Stimulated activated CD4-positive, alpha-beta T cell treated with anti-CD3 and anti-CD28 coated beads, Interleukin-4, amount 100 ng/mL, for 48 hours (primary cell): Measurements from ENCODE around the gene RNF222.
"Not testable (repeated sequence)": the region's sequence is repeated elsewhere in the genome, so short reads cannot be mapped to it uniquely, and the experiment has no call there.

Source experiments
- DNase-seq, 2 donors: peaks; one replicate each; pipeline ENCODE4 v3.0.0-alpha.2; 2020; ENCODE audit warnings: low read depth in 2 of 2

RNF222 gene

DNA sequence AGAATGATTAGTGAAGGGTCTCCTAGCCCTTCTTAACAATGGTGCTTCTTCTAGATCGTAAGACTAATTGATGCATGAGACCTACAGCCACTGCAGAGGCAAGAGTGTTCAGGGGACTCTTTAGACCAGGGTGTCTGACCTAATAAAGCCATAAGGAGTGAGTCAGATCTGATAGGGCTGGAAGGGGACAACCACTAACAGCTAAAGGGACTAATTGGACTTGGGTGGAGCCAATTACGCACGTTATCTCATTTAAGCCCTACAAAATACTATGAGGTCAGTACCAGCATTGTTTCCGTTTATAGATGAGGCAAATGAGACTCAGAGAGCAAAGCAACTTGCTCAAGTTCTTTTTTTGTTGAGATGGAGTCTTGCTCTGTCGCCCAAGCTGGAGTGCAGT is 14.5 kb upstream of the RNF222 start:
- DNase-seq: no peak

DNA sequence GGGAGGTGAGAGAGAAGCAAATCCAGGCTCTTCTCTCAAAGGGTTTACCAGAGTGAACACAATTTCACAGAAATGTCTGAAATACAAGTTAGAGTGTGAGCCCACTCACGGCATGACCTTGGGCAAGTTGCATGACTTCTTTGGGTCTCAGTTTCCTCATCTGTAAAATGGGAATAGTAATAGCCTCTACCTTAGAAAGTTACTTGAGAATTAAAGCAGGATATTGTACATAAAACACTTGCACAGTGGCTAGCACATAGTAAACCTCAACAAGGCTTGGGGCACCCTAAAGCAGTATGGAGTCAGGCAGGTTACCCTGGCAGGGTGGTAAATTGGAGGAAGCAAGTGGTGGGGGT is 13.2 kb upstream of the RNF222 start:
- no peak for DNase-seq

DNA sequence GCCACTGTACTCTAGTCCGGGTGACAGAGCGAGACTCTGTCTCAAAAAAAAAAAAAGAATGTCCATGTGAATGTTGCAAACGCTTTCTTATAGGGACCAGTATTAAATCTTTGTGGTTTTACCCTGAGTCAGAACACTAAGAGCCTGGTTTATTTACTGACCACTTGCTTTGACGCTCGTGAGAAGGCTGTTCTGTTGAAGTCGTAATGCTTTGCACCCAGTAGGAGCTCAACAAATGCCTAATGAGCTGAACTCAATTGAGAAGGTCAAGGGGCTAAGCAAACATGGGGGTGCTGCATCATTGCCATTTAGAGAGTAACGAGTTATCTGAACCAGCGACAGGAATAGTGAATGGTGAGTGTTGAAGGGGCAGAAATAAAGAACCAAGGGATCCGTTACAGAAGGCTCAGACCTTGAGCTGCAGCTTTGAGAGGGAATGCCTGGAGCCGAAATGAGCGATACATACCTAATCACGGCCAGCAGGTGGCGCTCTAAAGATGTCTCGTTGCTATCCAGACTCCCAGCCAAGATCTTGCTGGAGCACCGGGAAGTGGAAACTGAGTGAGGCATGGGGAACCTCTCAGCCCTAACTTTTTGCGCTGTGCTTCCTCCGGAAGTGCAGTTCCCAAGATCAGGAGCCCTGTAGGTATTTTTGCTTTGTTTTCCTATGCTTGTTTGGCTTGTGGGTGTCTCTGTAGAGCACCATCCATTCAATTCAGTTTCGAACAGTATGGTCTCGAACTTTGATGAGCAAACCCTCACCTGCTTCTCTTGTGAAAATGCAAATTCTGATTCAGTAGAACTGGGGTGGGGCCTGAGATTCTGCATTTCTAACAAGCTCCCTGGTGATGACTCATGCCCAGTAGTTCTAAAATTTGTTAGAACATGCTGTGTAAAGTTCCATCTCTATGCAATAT is 12.6 kb upstream of the RNF222 start:
- peak; percentile 74 to 81 for DNase-seq

DNA sequence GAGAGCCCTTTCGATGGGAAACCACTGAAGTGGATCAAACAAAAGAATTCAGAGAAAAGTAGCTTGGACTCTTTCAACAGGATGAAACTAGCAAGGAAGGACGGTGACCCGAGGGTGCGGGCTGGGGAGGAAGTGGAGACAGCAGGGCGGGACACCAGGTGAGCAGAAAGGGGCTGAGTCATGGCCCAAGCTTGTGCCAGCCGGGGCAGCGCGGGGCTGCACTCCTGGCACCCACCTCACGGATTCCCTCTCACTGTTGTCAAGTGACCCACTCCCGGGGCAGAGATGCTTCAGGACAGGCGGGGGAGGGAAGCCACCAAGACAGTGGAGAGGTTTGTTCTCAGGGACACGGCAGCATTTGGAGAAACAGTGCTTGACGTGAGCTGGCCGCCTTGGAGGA is 10.7 kb upstream of the RNF222 start:
- DNase-seq: no peak

DNA sequence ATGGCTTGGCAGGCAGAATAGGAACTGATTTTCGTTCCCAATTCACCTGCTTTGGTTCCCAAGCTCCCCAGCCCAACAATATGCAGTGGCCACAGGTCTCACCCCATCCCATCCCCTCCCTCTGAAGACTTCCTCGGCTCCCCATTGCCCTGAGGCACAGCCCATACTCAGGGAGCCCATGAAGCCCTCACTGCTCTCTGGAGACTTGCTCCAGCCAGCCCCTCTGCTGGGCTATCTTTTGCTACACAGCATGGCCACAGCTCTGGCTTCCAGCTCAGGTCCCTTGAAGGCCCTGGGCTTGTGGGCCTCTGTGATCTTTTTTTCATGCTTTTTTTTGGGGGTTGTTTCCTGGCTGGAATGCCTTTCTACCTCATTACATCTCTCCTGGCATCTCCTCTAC is 8.5 kb upstream of the RNF222 start:
- no peak for DNase-seq

DNA sequence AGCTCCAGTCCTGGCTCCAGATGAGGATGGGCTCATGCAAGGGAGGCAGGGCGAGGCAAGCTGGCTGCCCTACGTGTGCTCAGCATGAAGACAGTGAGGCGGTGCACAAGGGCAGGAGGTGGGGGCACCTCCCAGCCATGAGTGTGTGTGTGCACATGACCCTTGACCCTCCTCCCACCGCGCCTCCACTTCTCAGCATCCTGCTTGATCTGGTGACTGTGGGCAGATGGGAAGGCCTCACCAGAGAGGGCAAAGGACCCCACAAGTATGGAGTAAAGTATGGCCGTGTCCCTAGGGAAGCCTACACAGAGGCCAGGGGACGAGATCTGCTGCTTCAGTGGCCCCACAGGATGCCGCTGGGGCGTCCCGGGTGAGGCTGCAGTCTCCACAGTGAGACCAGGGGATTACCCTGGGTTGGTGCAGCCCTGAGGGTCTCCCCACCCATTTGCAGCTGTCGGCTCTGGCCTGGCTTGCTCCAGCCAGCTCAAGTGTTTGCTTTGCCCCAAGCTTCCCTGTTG is 7.9 kb upstream of the RNF222 start:
- DNase-seq: no peak

DNA sequence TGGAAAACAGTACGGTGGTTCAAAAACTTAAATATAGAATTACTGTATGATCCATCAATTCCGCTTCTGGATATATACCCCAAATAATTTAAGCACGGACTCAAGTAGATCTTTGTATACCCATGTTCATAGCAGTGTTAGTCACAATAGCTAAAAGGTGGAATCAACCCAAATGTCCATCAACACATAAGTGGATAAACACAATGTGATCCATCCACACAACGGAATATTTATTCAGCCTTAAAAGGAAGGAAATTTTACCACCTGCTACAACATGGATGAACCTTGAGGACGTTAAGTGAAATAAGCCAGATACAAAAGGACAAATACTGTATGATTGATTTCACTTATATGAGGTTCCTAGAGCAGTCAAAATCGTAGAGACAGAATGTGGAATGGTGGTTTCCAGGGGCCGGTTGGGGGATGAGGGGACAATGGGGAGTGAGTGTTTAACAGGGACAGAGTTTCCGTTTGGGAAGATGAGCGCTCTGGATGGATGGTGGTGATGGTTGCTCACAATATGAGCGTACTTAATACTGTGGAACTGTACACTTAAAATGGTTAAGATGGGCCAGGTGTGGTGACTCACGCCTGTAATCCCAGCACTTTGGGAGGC is 5.4 kb upstream of the RNF222 start:
- no peak for DNase-seq

DNA sequence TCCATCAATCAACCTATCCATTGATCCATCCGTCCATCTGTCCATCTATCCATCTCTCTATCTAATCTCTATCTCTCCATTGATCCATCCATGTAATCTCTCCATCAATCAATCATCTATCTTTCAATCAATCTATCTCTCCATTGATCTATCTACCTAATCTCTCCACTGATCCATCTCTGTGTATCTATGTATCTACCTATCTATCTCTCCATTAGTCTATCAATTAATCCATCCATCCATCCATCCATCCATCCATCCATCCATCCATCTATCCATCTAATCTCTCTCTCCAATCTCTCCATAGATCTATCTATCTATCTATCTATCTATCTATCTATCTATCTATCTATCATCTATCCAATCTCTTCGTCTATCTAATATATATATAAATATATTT is 3.5 kb upstream of the RNF222 start:
- DNase-seq: no peak

DNA sequence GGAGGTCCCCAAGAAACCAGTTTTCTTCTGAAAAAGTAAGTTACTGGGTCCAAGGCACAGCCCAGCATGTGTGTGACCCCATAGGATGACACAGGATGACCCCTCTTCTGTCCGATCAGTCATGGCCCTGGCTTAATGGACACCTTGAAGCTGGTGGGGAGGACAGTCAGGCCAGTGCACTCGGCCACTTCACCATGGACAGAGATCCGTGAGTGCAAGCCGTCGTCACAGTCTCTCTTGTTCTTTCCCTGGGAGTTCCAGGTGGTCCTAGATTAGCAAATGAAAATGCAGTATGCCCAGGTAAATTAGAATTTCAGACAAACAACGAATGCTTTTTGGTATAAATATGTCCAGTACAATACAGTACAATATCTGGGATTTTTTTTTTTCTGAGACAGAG is 1.4 kb upstream of the RNF222 start:
- no peak for DNase-seq

DNA sequence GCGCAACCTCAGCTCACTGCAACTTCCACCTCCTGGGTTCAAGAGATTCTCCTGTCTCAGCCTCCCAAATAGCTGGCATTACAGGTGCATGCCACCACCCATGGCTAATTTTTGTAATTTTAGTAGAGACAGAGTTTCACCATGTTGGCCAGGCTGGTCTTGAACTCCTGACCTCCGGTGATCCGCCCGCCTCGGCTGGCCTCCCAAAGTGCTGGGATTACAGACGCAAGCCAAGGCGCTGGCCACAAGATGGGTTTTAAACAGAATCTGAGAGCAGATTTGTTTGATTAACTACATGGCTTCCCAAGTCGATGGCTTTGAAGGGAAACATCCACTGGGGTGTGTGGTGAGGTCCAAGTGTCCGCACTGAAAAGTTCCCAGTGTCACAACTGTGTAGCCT is 3.1 kb downstream of the RNF222 start:
- not testable (repeated sequence) for DNase-seq

DNA sequence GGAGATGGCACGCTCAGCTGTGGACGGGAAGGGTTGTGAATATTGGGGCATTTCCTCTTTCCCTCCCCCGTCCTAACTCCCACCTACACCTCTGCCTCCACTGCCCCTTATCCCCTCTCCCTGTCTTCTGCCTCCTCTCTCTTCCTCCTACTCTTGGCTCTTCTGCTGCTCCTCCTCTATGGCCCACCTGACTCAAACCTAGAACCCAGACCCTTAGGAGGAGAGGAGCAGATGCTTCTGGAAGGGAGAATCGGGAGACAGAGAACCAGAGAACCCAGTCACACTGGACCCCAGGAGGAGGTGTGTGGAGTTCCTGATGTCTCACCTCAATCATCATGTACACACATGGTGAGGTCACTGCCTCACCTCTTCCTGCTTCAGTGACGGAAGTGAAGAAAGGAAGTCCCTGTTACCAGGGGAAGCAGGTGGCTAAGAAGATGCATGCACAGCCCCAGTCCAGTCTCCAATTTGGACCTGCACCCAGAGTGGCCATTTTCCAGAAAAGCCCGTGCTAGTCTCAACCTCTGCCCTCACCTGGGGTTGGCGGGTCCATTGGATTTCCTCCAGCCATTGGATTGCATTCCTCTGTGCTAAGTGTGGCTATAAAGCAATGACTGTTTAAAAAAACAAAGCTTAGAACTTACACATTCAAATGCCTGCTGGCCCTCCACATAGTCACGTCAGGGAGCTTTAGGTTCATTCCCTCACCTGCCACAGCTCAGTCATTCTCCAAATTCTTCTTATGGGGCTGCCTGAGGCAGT is 4.0 kb downstream of the RNF222 start:
- DNase-seq: no peak

DNA sequence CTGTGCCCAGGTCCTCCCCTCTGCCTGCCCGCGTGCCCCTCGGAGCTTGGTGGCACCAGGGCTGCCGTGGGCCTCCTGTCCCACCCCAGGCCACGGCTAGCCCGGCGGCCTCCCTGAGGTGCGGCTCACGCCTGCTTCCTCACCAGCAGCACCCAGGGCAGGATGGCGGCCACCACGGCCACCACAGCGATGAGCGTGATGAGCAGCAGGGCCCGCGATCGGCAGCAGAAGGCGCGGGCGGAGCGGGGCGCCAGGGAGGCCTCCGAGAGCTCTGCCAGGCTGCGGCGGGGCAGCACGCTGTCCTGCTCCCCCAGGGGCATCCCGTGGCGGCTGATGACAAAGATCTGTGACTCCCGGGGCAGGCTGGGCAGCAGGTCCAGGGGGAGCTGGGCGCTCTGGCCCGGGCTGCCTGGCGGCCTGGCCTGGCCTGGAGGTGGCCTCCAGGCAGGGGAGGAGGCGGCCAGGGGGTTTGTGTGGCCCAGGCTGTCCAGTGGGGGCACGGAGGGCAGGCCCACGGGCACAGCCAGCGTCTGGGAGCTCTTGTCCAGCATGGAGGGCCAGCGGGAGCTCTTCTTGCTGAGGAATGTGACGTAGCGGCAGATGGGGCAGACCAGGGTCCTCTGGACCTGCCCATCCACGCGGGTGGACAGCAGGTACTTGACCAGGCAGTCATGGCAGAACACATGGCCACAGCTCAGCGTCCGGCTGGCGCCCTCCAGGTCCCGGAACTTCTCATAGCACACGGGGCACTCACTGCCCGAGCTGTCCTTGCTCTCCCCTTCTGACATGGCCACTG is 4.8 kb downstream of the RNF222 start:
- DNase-seq: no peak

DNA sequence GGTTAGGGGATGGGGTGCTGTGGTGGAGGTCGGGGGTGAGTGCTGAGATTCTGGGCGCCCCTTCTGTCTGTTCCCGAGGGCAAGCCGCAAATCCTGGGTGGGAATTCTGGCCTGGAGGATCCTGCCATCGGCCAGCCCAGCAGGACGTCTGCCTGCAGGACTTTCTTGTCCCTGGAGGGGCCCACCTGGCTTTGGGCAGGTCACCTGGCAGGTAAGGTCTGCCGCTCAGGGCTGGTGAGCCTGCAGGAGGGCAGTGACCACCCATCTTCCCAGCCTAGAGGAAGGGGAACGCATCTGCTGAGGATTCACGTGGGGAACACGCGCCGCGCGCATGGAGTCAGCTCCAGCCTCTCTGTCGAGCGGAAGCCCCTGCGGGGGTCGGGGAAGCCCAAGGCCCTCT is 5.4 kb downstream of the RNF222 start:
- no peak for DNase-seq

DNA sequence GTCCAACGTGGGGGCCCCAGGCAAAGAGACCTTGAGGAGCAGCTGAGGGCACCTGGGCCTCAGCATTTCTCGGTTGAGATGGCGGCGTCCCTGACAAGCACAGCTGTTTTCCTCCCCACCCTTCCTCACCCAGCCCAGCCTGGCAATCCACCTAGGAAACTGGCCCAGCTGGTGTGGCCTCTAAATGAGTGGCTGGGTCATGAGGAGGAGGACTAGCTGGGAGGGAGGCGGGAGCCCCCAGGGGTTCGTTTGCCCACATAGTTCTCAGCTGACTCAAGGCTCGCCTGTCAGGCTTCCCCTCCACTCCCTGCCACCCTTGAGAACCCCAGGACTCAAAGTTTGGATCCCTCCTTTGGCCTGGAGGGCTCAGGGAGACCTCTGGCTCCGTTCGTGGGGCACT is 5.9 kb downstream of the RNF222 start:
- no peak for DNase-seq

DNA sequence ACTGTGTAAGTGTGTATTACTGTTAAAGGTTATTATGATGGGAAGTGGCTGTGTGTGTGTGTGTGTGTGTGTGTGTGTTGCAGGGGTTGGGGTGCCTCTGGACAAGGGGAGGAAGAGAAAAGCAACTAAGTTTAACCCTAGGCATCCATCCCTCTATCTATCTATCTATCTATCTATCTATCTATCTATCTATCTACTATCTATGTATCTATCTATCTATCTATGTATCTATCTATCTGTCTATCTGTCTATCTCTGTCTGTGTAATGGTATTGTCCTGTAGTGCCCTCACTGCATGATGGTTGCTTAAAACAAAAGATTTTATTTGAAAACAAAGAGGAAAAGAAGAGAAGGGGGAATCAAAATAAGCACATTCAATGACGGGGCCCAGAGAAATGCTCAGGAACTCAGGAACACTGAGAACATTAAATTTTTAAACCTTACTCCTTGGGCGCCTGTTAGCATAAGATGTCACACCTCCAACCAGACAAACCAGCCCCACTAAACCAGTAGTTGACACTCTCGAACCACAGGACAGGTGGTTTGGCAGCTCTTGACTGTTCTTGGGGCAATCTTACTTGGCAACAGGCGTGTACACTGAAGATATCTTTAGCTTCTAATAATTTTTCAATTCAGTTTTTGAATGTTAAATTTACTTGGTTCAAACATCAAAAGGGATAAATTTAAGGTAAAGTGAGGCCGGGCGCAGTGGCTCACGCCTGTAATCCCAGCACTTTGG is 9.5 kb downstream of the RNF222 start:
- no peak for DNase-seq

DNA sequence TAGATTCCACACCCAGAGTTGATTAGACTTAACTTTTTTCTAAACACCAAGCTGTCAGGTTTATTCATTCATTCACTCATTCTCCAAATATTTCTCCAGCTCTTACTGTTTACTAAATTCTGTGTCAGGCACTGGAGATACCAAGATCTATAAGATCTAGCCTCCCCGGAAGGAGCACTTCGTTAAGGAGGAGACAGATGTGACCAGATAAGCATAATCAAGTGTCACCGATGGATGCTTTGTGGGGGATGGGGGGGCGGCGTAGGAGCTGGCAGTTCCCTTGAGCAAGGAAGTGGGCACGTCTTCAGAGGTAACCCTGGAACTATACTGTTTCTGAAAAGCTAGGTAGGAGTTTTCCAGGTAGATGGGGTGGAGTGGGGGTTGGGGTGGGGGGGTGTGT is 10.8 kb downstream of the RNF222 start:
- DNase-seq: no peak

DNA sequence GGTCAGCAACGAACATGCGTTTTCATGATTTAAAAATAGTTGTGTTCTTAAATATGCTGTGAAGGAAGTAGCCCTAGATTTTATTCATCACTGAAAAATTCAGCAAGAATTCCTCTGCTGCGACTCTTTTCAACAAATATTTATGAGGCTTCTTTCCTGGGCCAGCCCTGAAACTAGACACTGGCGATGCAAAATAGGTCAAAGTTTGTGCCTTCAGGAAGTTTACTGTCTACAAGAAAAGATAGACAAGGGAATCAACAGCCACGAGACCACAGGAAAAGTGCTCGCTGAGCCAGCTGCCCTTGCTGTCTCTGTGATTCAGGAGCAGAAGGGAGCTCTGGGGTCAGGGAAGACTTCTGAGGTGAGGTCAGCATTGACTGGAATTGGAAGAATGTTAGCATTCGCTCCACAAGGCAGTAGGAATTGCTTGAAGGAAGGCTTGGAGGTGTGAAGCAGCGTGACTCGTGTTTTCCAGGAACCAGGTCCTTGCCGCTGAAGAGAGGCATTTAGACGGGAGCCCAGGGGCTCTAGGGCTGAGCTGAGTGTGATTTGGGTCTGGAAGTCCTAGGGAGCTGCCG is 12.7 kb downstream of the RNF222 start:
- DNase-seq: no peak

DNA sequence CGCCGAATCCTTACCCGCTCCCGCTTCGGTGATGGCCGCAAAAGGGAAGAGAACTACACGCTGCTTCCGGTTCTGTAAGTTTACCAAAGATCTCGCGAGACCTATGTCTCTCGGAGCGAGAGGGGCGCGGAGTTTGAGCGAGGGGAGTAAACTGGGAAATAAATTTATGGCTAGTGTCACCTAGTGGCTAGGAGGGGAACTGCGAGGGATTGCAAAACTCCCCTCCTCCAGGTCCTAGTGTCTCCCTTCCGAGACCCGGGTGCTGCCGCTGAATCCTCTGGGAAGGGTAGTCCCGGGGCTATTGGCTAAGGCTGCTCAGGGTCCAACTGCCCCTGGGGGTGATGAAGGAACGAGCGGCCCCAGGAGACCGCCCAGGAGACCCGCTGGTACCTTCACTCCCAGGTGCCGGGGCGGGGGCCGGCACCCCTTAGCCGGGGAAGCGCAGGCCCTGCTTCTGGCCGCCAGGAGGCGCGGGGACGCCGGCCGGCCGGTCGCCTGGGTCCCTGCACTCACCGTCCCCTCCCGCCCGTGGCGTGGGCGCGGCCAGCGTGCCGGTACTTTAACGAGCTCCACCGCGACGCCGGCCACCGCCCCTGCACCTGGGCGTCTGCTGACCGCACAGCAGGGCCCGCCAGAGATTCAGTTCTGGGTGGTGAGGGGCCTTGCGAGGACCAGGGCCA is 14.3 kb downstream of the RNF222 start, which contains the start of gene RPL26:
RPL26 (minus strand) TSS at position 51 of the 680 bp plus-strand sequence. CDS start 883 bp downstream, outside the sequence.
- peak; percentile 83 to 92 for DNase-seq

DNA sequence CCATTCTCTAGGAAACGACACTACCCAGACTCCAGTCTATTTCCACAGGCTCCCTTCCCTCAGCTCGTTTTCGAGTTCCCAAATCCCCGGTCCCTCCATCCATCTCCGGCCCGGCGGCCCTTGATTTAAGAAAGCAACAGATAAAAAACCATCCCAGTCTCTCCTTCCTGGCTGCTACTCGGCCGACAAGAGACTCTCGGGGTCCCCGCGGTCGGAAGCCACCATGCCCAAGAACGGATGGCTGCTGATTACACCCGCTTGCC is 14.8 kb downstream of the RNF222 start:
- DNase-seq: no peak
